ENCODE data around the gene ZNF668. TPM values are rescaled to one million over a fixed set of nuclear protein-coding genes. Genes with fewer than 3 reads are reported as not detected.

The ZNF668 gene
- total and polyA plus RNA-seq, 2 of the 4 experiments (the other 2 are of a cell fraction), result 4.5 to 11.6 TPM

DNA sequence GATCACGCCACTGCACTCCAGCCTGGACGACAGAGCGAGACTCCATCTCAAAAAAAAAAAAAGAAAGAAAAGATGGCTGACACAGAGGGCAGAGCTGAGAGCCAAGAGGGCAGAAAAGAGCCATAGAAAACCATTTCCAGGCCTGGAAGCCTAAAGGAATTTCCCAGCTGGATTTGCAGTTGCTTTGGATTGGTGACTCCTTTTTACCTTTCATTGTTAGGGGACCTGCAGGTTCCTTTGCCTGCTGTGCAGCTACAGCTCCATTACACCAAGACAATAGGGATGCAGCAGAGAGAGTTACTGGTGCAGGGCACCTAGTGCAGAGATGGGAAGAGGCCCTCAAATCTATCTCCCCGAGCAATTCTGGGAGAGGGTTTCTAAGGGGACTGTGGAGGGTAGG is 18.4 kb downstream of the ZNF668 start:
- 90% methylated on average over 2 of the region's 4 CpGs; no CpG with 5 or more reads in 1 of the 2 experiments for WGBS, 2 experiments (ENCODE audit: extremely low coverage in 2 of 2, insufficient read length in 1 of 2)
- ATAC-seq (ENCODE audit: low read depth), result no peak
- H2AK5ac ChIP-seq (ENCODE audit: low read depth, low read length), result no peak overlapping the region
- peaks cover 4 to 12% of the 10 kb centered on the region in 2 experiments; a peak in 3 of 4 replicates for H3K79me1 ChIP-seq (ENCODE audit: low read depth in 1 of 2, low read length in 2 of 2)
- no peaks in the 10 kb centered on the region for H3K9me3 ChIP-seq (ENCODE audit: control insufficient read depth, insufficient read depth, low read length)
- no peaks in the 10 kb centered on the region; the same call in 1 of the 2 replicates for H4K20me1 ChIP-seq (ENCODE audit: insufficient read depth, low read length)
- peak overlapping the region; percentile 11 for H2AK9ac ChIP-seq (replicated peaks; ENCODE audit: low read depth, low read length, poor library complexity)
- no peak for DNase-seq
- peaks cover 2% of the 10 kb centered on the region; the same call in 1 of the 2 replicates for H3K4me1 ChIP-seq (ENCODE audit: control insufficient read depth, insufficient read depth, low read length)
- no peaks in the 10 kb centered on the region for H3K27me3 ChIP-seq (ENCODE audit: control insufficient read depth, insufficient read depth, low read length)
- intact Hi-C loops (cut with micrococcal nuclease) (no loop called here), in situ Hi-C loops (cut with MboI; ENCODE audit: low sequenced_read_pairs) (no loop called here), dilution Hi-C loops (cut with HindIII; ENCODE audit: low sequenced_read_pairs, unreplicated experiment) (no loop called here)
- ChIA-PET POLR2A (ENCODE audit: unreplicated experiment) (no interaction called here), CTCF (no interaction called here)
- no peak overlapping the region for H3K9ac ChIP-seq (ENCODE audit: low read depth, low read length)
- no peak overlapping the region for H2BK5ac ChIP-seq (ENCODE audit: low read depth, low read length, poor library complexity, severe bottlenecking)
- H2AFZ ChIP-seq (replicated peaks; ENCODE audit: low read length, poor library complexity), result no peak overlapping the region
- H3K4me2 ChIP-seq (ENCODE audit: low read depth, low read length), result no peak overlapping the region
- H3K56ac ChIP-seq (ENCODE audit: extremely low read depth, insufficient read depth, low read length), result no peak overlapping the region
- H3K36me3 ChIP-seq (ENCODE audit: control insufficient read depth, insufficient read depth, low read length), result peaks cover 4% of the 10 kb centered on the region
- no peak overlapping the region for H4K5ac ChIP-seq (ENCODE audit: low read depth, low read length)
- BruUV-seq (replicated peaks), result no TSS peak
- no peak overlapping the region for H2BK15ac ChIP-seq (ENCODE audit: low read depth, low read length)
- H4K91ac ChIP-seq (ENCODE audit: insufficient read depth, low read depth, low read length), result no peak overlapping the region
- no peak overlapping the region for H2BK120ac ChIP-seq (ENCODE audit: low read depth, low read length)
- no peak overlapping the region for H3K4me3 ChIP-seq (ENCODE audit: insufficient read depth, low read depth, low read length)
- no peak overlapping the region for H3K18ac ChIP-seq (ENCODE audit: low read depth, low read length)
- H3K4ac ChIP-seq (ENCODE audit: low read depth, low read length), result no peak overlapping the region
- H3K23ac ChIP-seq (ENCODE audit: low read depth, low read length), result no peak overlapping the region
- no peak overlapping the region for H3K14ac ChIP-seq (replicated peaks; ENCODE audit: low read depth, low read length)
- TF ChIP-seq NFE2L2 (IDR thresholded peaks at IDR 0.05; ENCODE audit: low read depth, low read length) (no peak), RFX5 (IDR thresholded peaks at IDR 0.05; ENCODE audit: low read depth, low read length) (no peak), SMC3 (IDR thresholded peaks at IDR 0.05; ENCODE audit: low read depth, low read length) (no peak), CEBPB (IDR thresholded peaks at IDR 0.05; ENCODE audit: low read depth, low read length) (no peak), CHD1 (IDR thresholded peaks at IDR 0.05; ENCODE audit: low read depth, low read length) (no peak), RCOR1 (IDR thresholded peaks at IDR 0.05; ENCODE audit: insufficient replicate concordance, low read length) (no peak), FOS (IDR thresholded peaks at IDR 0.05; ENCODE audit: low read depth, low read length) (no peak), MAZ (IDR thresholded peaks at IDR 0.05; ENCODE audit: borderline replicate concordance, low read depth, low read length) (no peak), MAFK (IDR thresholded peaks at IDR 0.05; ENCODE audit: low read depth, low read length) (no peak), MXI1 (IDR thresholded peaks at IDR 0.05; ENCODE audit: borderline replicate concordance, low read depth, low read length) (no peak), BHLHE40 (IDR thresholded peaks at IDR 0.05; ENCODE audit: low read depth, low read length) (no peak), POLR2A (IDR thresholded peaks at IDR 0.05; ENCODE audit: low read depth, low read length) (no peak), RAD21 (IDR thresholded peaks at IDR 0.05; ENCODE audit: low read length) (no peak)
- TF ChIP-seq, protein P1, sequence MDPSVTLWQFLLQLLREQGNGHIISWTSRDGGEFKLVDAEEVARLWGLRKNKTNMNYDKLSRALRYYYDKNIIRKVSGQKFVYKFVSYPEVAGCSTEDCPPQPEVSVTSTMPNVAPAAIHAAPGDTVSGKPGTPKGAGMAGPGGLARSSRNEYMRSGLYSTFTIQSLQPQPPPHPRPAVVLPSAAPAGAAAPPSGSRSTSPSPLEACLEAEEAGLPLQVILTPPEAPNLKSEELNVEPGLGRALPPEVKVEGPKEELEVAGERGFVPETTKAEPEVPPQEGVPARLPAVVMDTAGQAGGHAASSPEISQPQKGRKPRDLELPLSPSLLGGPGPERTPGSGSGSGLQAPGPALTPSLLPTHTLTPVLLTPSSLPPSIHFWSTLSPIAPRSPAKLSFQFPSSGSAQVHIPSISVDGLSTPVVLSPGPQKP (IDR thresholded peaks at IDR 0.05; ENCODE audit: borderline replicate concordance, low read depth, low read length), result no peak
- TF ChIP-seq, protein P2, sequence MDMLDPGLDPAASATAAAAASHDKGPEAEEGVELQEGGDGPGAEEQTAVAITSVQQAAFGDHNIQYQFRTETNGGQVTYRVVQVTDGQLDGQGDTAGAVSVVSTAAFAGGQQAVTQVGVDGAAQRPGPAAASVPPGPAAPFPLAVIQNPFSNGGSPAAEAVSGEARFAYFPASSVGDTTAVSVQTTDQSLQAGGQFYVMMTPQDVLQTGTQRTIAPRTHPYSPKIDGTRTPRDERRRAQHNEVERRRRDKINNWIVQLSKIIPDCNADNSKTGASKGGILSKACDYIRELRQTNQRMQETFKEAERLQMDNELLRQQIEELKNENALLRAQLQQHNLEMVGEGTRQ (IDR thresholded peaks at IDR 0.05; ENCODE audit: low read depth, low read length), result no peak
- TF ChIP-seq, protein P3, sequence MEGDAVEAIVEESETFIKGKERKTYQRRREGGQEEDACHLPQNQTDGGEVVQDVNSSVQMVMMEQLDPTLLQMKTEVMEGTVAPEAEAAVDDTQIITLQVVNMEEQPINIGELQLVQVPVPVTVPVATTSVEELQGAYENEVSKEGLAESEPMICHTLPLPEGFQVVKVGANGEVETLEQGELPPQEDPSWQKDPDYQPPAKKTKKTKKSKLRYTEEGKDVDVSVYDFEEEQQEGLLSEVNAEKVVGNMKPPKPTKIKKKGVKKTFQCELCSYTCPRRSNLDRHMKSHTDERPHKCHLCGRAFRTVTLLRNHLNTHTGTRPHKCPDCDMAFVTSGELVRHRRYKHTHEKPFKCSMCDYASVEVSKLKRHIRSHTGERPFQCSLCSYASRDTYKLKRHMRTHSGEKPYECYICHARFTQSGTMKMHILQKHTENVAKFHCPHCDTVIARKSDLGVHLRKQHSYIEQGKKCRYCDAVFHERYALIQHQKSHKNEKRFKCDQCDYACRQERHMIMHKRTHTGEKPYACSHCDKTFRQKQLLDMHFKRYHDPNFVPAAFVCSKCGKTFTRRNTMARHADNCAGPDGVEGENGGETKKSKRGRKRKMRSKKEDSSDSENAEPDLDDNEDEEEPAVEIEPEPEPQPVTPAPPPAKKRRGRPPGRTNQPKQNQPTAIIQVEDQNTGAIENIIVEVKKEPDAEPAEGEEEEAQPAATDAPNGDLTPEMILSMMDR (conservative IDR thresholded peaks at IDR 0.05; ENCODE audit: low read depth, low read length), result no peak
- H3K9me1 ChIP-seq (ENCODE audit: insufficient read depth, low read length), result peaks cover 7% of the 10 kb centered on the region
- H4K8ac ChIP-seq (ENCODE audit: low read depth in 2 of 2, low read length in 2 of 2), result no peak overlapping the region
- H2BK20ac ChIP-seq (ENCODE audit: low read depth, low read length), result no peak overlapping the region
- no peak overlapping the region for H3K27ac ChIP-seq (ENCODE audit: insufficient read depth, low read length)

Measured in IMR-90 (cell line).